Fibroblast of lung (primary cell): ENCODE data around the gene CLDN4.

ENCODE experiments used
- CTCF ChIP-seq, 2 donors: IDR thresholded peaks in 1 of 2; conservative IDR thresholded peaks in 1 of 2; 1 replicate in 1 of 2; 2 replicates in 1 of 2; pipeline ENCODE4 v1.5.1; 2011 to 2012; ENCODE audit warnings: low read length in 2 of 2, control low read depth in 1 of 2, inconsistent platforms in 1 of 2, low read depth in 1 of 2, mild to moderate bottlenecking in 1 of 2
- EZH2 ChIP-seq: IDR thresholded peaks from 2 replicates; pipeline ENCODE4 v1.5.1; 2012; ENCODE audit warnings: low read length, control low read depth, mild to moderate bottlenecking; ENCODE audit errors: missing control alignments

GRCh38 chr7:73824986-73825385 lies 5.8 kb upstream of the CLDN4 start:
- no peak for TF ChIP-seq CTCF (conservative IDR thresholded peaks at IDR 0.05 in 1 of 2, IDR thresholded peaks at IDR 0.05 in 1 of 2; ENCODE audit: low read depth in 1 of 2, low read length in 2 of 2)
- no peak for TF ChIP-seq EZH2
